ENCODE data around the gene ADA.

Gene ADA

DNA sequence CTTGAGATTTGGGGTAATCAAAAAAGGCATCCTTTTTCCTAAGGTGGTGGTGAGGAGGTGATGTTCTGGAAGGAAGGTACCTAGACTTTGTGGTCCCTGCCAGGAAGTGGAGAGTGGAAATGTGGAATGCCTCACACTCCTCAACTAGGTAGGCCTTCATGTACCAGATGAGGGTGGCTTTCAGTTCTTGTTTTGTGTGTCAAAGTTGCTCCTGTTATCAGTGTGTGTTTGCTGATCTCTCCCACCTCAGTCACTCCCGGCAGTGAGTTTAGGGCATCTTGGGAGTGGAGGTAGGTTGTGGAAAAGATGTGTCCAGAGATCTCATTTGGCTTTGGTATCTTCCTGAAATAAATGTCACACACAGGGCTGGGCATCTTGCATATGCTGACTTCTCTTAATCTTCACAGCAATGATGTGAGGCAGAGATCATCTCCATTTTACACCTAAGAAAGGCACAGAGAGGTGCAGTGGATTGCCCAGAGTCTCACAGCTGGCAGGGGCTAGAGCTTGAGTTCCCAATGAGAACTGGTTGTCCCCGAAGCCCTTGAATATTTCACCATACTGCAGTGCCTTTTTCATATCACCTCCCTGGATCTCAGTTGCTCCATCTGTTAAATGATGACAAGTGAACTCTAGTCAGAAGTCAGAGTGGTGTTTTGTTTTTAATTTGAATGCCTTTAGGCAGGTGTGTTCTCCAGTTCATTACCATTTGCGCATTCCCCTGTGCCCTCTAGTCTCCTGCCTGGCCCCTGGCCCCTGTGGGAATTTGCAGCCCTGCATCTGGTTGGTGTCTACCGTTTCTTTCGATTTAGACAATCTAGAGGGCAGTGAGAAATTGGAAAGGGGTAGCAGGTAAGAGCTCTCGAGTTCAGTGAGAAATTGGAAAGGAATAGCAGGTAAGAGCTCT lies 66.2 kb downstream of the ADA start:
- no peaks in the 10 kb centered on the region for H3K4me1 ChIP-seq (ENCODE audit: insufficient read depth, low read length)
- H4K20me1 ChIP-seq (ENCODE audit: insufficient read depth, low read length), result no peaks in the 10 kb centered on the region
- H3K4me2 ChIP-seq (ENCODE audit: insufficient read depth, low read length), result no peak overlapping the region
- H3K27ac ChIP-seq (ENCODE audit: low read length), result no peak overlapping the region
- TF ChIP-seq, protein P1, sequence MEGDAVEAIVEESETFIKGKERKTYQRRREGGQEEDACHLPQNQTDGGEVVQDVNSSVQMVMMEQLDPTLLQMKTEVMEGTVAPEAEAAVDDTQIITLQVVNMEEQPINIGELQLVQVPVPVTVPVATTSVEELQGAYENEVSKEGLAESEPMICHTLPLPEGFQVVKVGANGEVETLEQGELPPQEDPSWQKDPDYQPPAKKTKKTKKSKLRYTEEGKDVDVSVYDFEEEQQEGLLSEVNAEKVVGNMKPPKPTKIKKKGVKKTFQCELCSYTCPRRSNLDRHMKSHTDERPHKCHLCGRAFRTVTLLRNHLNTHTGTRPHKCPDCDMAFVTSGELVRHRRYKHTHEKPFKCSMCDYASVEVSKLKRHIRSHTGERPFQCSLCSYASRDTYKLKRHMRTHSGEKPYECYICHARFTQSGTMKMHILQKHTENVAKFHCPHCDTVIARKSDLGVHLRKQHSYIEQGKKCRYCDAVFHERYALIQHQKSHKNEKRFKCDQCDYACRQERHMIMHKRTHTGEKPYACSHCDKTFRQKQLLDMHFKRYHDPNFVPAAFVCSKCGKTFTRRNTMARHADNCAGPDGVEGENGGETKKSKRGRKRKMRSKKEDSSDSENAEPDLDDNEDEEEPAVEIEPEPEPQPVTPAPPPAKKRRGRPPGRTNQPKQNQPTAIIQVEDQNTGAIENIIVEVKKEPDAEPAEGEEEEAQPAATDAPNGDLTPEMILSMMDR (IDR thresholded peaks at IDR 0.05; ENCODE audit: borderline replicate concordance, extremely low read depth, low read length, poor library complexity, severe bottlenecking), result no peak
- no peak for TF ChIP-seq EZH2 (IDR thresholded peaks at IDR 0.05; ENCODE audit: borderline replicate concordance, low read depth, low read length, severe bottlenecking)
- no peaks in the 10 kb centered on the region for H3K36me3 ChIP-seq (ENCODE audit: insufficient read depth, low read length)
- H3K9me3 ChIP-seq (ENCODE audit: insufficient read depth, low read length, severe bottlenecking), result no peaks in the 10 kb centered on the region
- no peak overlapping the region for H2AFZ ChIP-seq (ENCODE audit: low read depth, low read length)
- H3K4me3 ChIP-seq (ENCODE audit: low read depth in 1 of 2, low read length in 2 of 2), result no peak overlapping the region
- DNase-seq (no peak), ATAC-seq (ENCODE audit: insufficient read depth, low read depth) (no peak)
- no peaks in the 10 kb centered on the region for H3K79me2 ChIP-seq (ENCODE audit: insufficient read depth, low read length)
- peaks cover 6% of the 10 kb centered on the region for H3K27me3 ChIP-seq (ENCODE audit: insufficient read depth, low read length, poor library complexity)
- H3K9ac ChIP-seq (ENCODE audit: low read depth, low read length), result no peak overlapping the region

DNA sequence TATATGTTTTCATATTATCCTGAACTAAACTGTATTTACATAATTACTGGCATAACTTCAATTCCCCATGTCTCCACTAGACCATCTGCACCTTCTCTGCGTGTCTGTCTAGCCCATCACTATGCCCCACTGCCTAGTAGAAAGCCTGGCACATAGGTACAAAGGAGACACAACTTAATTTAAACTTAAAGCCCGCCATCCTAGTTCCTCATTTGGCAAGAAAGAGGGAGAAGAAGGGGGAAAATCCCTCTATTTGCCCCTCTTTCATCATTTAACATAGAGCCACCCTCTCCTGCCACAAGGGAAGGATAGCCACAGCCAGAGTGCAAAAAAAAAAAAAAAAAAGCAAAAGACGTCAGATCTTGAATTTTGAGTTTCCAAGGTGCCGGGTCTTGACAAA lies 67.3 kb downstream of the ADA start:
- no peak overlapping the region for H3K4me3 ChIP-seq (ENCODE audit: low read depth in 1 of 2, low read length in 2 of 2)
- no peak for TF ChIP-seq EZH2 (IDR thresholded peaks at IDR 0.05; ENCODE audit: borderline replicate concordance, low read depth, low read length, severe bottlenecking)
- TF ChIP-seq, protein P1 (IDR thresholded peaks at IDR 0.05; ENCODE audit: borderline replicate concordance, extremely low read depth, low read length, poor library complexity, severe bottlenecking), result no peak
- no peaks in the 10 kb centered on the region for H4K20me1 ChIP-seq (ENCODE audit: insufficient read depth, low read length)
- H3K4me1 ChIP-seq (ENCODE audit: insufficient read depth, low read length), result no peaks in the 10 kb centered on the region
- DNase-seq, result no peak
- no peak overlapping the region for H2AFZ ChIP-seq (ENCODE audit: low read depth, low read length)
- H3K27ac ChIP-seq (ENCODE audit: low read length), result no peak overlapping the region
- H3K9ac ChIP-seq (ENCODE audit: low read depth, low read length), result no peak overlapping the region
- peaks cover 4% of the 10 kb centered on the region for H3K27me3 ChIP-seq (ENCODE audit: insufficient read depth, low read length, poor library complexity)
- ATAC-seq (ENCODE audit: insufficient read depth, low read depth), result no peak
- H3K36me3 ChIP-seq (ENCODE audit: insufficient read depth, low read length), result no peaks in the 10 kb centered on the region
- no peak overlapping the region for H3K4me2 ChIP-seq (ENCODE audit: insufficient read depth, low read length)
- no peaks in the 10 kb centered on the region for H3K9me3 ChIP-seq (ENCODE audit: insufficient read depth, low read length, severe bottlenecking)
- no peaks in the 10 kb centered on the region for H3K79me2 ChIP-seq (ENCODE audit: insufficient read depth, low read length)

DNA sequence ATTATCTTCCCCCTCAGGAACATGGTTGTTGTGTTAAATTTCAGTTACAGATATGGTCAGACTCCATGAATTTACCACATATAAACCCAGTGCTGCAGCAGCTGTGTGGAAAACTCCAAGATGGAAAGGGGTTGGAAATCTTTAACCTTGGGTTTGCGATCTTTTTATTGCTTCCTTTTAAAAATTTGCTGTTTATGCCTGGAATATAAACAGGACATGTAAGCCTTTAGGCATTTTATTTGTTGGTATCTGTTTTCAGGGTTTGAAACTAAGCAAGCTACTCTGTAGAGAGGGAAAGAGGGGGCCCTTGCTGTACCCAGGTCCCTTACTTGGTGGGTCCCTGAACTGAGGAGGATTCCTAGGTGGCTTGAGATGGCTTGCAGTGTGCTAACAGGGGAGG lies 68.3 kb downstream of the ADA start:
- Histone ChIP-seq H2AFZ (ENCODE audit: low read depth, low read length) (no peak overlapping the region), H3K36me3 (ENCODE audit: insufficient read depth, low read length) (no peaks in the 10 kb centered on the region), H3K27ac (ENCODE audit: low read length) (no peak overlapping the region), H3K4me1 (ENCODE audit: insufficient read depth, low read length) (no peaks in the 10 kb centered on the region), H3K79me2 (ENCODE audit: insufficient read depth, low read length) (no peaks in the 10 kb centered on the region), H3K9ac (ENCODE audit: low read depth, low read length) (no peak overlapping the region), H3K9me3 (ENCODE audit: insufficient read depth, low read length, severe bottlenecking) (no peaks in the 10 kb centered on the region), H3K4me3 (ENCODE audit: low read depth in 1 of 2, low read length in 2 of 2) (no peak overlapping the region), H4K20me1 (ENCODE audit: insufficient read depth, low read length) (no peaks in the 10 kb centered on the region), H3K4me2 (ENCODE audit: insufficient read depth, low read length) (no peak overlapping the region), H3K27me3 (ENCODE audit: insufficient read depth, low read length, poor library complexity) (peaks cover 4% of the 10 kb centered on the region)
- no peak for ATAC-seq (ENCODE audit: insufficient read depth, low read depth)
- TF ChIP-seq, protein P1 (IDR thresholded peaks at IDR 0.05; ENCODE audit: borderline replicate concordance, extremely low read depth, low read length, poor library complexity, severe bottlenecking), result no peak
- TF ChIP-seq EZH2 (IDR thresholded peaks at IDR 0.05; ENCODE audit: borderline replicate concordance, low read depth, low read length, severe bottlenecking), result no peak
- DNase-seq, result no peak
